Measurements from ENCODE around the gene GUCY2F.

GUCY2F gene

DNA sequence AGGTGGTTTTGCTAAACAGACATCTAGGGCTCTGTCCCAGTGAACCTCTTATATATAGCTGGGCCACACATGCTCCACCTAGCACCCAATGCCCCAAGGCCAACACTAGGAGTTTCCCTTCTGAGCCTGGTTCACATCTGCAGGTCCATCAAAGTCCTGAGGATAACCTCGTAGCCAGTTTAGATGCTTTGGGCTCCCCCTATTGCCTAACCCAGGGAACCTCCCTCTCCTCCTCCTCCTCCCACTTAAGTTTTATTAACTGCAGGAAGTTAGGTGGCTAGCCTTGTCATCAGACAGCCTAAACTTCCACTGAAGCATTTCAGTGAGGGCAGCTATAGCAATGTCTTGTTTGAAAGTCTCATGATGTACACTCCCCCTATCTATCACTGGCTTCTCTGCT, 88.0 kb downstream of the GUCY2F start:
- DNase-seq (ENCODE audit: low read depth), result no peak

DNA sequence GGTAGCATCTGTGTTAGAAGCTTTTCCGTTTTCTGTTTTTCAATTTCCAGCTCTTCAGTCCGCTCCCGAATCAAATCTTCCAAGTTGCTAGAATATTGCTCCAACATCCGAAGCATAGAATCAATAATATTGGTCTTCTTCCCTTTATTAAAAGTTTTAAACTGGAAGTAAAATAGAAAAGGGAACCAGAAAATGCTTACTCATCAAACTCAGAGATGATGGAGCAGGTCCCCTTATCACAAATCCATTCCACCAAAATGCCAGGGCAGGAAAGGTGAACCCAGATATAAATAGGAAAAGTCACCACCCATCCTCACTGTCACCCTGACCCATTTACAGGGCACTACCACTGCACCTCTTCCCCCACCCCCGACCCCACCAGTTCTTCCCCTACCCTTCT, 89.0 kb downstream of the GUCY2F start:
- no peak for DNase-seq (ENCODE audit: low read depth)

DNA sequence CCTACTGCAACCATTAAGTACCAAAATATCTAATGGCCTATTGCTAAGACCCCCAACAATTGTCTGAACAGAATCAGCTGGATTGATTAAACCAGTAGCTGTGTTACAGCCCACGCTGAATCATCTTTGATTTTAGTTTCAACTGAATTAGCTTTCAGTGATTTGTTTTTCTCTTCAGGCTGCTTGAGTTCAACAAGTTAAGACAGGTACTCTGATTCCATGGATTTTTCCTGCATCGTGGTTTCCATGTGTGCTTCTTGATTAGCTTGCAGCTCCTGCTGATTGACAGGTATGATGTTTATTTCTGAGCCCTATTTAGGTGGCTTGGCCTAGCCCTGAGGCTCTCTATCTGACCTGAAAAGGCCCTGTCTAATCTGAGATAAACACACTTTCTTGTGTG, 91.3 kb downstream of the GUCY2F start:
- DNase-seq (ENCODE audit: low read depth), result no peak

- no peak for DNase-seq (ENCODE audit: low read depth)
Measured at GRCh38 chrX:109389917-109390316, 92.0 kb downstream of the GUCY2F start.

- no peak for DNase-seq (ENCODE audit: low read depth)
Measured at GRCh38 chrX:109384699-109385098, 97.2 kb downstream of the GUCY2F start.

- no peak for DNase-seq (ENCODE audit: low read depth)
Measured at GRCh38 chrX:109382332-109382731, 99.6 kb downstream of the GUCY2F start.

DNA sequence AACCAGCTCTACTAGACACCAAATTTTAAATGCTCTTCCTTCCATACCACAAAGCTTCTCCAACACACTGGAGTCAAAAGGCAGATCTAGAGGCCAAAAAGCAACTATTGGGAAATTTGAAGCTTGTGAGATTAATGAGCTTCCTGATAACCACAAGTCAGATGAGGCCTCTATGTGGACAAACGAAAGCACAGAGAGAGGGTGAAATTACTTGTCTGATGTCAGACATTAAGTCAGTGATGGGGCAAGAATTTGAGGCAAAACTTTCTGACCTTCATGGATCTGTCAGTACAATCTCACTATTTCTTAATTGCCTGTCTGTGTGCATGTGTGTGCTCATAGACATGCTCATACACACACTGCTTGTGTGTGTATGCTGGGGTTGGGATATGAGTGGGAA, 103.6 kb downstream of the GUCY2F start:
- no peak for DNase-seq (ENCODE audit: low read depth)

- DNase-seq (ENCODE audit: low read depth), result no peak
Measured at GRCh38 chrX:109374262-109374960, 107.5 kb downstream of the GUCY2F start.

DNA sequence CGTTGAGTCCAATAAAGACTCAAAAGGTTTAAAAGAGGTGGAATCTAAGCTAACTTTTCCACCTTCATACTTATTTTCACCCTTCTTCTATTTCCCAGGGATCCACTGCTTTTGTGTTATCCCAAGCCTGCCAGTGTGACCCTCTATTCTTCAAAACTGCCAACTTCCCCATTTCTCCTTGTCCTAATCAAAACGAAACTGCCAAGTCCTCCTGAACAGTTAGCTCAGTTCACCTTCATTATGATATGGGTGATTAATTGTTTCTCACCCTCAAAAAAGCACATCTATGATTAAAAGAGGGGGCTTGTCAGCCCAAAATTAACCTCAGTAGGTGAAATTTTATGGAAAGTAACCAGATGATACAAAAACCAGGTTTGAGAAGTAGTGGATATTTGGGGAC, 108.4 kb downstream of the GUCY2F start:
- no peak for DNase-seq (ENCODE audit: low read depth)

DNA sequence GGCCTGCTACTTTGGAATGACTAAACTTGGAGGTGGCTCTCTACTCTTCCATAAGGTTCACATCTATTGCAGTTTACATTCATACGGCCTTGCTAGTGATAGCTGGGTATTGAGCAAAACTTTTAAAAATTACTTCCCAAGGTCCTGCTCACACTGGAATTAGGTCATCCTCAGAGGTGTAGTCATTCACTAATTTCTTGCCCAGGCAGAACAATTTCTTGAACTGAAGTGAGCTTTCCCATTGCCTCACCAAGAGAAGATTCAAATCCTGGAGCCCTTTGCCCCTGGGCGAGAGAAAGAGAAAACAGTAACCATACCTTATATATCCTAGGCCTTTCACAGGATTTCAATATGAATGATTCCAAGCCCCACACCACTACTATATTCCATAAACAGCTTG, 109.2 kb downstream of the GUCY2F start:
- DNase-seq (ENCODE audit: low read depth), result no peak

DNA sequence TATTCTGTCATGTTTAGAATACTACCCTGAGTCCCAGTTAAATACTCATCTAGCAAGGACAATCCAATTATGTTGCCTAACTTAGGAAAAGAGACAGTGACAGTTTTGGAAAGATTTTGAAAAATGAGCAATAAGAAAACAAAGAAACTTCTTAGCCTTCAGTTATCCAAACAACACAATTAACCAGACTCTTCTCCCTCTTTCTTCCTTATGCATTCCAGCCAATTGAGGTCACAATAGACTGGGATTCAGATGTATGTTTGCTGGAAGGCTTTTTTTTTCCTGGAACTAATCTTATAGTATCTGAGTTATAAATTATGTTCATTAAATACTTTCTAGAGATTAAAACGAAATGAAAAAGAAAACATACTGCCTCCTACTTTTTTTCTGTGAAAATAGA, 109.6 kb downstream of the GUCY2F start:
- no peak for DNase-seq (ENCODE audit: low read depth)

GRCh38 chrX:109362101-109362500, 119.8 kb downstream of the GUCY2F start:
- no peak for DNase-seq (ENCODE audit: low read depth)

GRCh38 chrX:109360301-109360700, 121.6 kb downstream of the GUCY2F start:
- no peak for DNase-seq (ENCODE audit: low read depth)

DNA sequence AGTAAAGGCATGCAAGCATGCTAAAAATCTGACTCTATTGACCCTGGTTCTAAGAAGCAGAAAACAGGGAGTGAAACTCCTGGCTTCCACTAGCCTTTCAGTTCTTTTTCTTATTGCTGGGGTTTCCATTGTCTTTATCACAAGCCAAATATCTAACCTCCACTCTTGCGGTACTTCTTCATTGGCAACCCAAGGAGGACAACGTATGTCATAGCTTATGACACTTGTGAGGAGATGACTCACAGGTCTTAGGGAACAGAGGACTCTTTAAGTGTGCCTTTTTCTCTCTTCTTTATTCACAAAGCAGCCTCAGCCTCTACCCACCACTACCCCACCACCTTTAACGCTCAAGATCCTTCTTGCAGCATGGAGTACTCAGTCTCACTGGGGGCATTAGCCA, 124.2 kb downstream of the GUCY2F start:
- DNase-seq (ENCODE audit: low read depth), result no peak

- DNase-seq (ENCODE audit: low read depth), result no peak
Measured at GRCh38 chrX:109356684-109357083, 125.2 kb downstream of the GUCY2F start.

DNA sequence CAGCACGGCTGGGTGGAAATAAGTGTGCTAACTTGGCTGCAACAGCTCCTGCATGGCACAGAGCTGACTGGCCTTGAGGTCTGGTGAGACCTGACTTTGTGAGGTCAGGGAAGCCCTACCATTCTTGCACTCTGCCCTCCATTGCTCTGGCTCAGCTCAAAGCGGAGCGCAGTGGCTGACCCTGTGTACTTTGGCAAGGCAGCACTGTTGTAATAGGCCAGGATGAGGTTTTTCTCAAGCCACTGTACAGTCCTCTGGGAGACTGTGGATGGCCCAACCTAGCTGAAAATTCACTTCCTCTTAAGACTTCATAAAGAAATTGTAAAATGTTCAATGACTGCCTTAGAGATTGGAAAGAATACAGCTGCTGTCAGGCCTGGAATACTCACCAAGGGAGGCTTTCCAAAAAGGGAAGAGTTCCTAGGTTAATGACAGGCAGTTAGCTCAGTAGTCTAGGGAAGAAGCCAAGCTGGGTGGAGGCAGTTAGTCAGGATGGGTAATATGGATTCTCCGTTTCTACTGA, 129.8 kb downstream of the GUCY2F start:
- DNase-seq (ENCODE audit: low read depth), result no peak

DNA sequence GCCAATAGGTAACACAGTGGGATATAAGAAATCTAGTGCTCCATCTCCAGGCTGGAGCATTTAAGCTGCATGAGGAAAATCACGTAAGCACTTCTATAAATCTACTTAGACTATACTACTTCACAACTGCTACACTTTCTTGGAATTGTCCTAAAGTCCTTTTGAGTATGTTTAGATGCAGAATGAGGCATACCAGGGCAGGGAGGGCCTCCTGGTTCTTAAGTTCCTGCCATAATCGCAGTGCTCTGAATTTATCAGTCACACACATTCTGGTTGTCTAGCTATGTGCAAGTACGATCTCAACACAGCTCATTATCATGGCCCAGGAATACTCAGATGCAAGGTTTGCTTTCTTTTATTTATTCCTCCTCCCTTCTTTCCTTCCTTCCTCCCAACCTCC, 130.3 kb downstream of the GUCY2F start:
- DNase-seq (ENCODE audit: low read depth), result no peak

- DNase-seq (ENCODE audit: low read depth), result no peak
Measured at GRCh38 chrX:109350551-109350950, 131.3 kb downstream of the GUCY2F start.

DNA sequence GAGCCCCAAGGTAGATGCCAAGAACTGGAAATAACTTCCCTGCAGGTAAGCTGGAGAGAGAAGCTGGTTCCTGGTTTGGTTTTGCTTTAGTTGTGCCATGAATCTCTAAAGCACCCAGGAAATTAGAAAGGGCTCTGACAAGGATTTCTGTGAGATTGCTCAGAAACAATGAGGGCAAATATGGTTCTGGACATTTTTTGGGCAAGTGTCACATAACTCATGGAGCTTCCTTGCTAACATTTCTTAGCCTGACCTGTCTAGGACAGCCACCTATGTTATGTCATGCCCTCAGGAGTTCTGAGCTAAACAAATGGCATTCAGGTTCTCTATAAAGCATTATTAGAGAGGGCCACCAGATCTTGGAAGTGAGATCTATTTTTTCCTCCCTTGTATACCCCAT, 131.8 kb downstream of the GUCY2F start:
- no peak for DNase-seq (ENCODE audit: low read depth)

- no peak for DNase-seq (ENCODE audit: low read depth)
Measured at GRCh38 chrX:109347632-109348031, 134.3 kb downstream of the GUCY2F start.

- DNase-seq (ENCODE audit: low read depth), result no peak
Measured at GRCh38 chrX:109346491-109346890, 135.4 kb downstream of the GUCY2F start.

GRCh38 chrX:109345856-109346255, 136.0 kb downstream of the GUCY2F start:
- no peak for DNase-seq (ENCODE audit: low read depth)

DNA sequence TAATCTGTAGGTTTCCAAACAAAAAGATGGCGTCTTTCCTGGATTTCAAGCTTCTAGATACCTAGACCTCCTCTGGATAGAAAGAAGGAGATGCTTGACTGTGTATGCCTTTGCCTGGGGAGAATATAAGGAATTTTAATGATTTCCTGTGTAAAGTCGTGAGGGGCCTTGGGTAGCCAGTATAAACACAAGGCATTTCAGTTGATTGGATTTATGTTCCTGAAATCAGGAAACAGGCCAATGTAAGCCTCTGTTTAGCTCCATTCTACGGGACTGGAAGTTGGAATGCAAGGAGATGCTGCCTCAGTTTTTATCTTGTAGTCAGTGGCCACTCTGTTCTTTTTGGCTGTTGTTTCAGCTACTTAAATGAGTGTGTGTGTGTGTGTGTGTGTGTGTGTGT, 137.2 kb downstream of the GUCY2F start:
- no peak for DNase-seq (ENCODE audit: low read depth)

GRCh38 chrX:109344101-109344500, 137.8 kb downstream of the GUCY2F start:
- DNase-seq (ENCODE audit: low read depth), result no peak

Measured in activated T-helper 9 cell treated with anti-CD3 and anti-CD28 coated beads, Interleukin-2, amount 50 U/mL, for 16 hours (primary cell).